ENCODE data around the gene ARMC12.

Gene ARMC12

DNA sequence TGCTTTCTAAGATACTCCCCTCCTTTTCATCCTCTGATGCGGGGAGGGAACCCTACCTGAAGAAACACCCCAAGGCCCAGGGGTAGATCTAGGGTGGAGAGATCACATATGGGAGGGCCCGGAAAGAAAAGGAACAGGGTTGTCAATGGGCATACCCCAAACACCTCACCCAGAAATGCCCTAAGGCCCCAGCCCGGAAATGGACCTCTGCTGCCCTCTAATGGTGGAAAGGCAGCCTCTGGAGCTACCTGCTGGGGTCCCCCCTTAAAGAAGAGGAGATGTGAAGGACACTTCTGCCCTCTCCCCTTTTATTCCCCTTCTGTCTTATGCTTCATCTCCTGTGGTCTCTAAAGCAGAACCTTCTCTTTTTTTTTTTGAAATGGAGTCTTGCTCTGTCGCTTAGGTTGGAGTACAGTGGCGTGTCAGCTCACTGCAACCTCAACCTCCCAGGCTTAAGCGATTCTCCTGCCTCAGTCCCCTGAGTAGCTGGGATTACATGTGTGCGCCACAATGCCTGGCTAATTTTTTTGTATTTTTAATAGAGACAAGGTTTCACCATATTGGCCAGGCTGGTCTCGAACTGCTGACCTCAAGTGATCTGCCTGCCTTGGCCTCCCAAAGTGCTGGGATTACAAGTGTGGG, 458 bp upstream of the ARMC12 start:
- peak; percentile 93 for TF ChIP-seq CTCF (IDR thresholded peaks at IDR 0.05; ENCODE audit: low read depth, low read length, missing control alignments)
- no peak for DNase-seq (ENCODE audit: low read depth)
- no peak overlapping the region for H3K4me3 ChIP-seq (ENCODE audit: low read depth, low read length)

DNA sequence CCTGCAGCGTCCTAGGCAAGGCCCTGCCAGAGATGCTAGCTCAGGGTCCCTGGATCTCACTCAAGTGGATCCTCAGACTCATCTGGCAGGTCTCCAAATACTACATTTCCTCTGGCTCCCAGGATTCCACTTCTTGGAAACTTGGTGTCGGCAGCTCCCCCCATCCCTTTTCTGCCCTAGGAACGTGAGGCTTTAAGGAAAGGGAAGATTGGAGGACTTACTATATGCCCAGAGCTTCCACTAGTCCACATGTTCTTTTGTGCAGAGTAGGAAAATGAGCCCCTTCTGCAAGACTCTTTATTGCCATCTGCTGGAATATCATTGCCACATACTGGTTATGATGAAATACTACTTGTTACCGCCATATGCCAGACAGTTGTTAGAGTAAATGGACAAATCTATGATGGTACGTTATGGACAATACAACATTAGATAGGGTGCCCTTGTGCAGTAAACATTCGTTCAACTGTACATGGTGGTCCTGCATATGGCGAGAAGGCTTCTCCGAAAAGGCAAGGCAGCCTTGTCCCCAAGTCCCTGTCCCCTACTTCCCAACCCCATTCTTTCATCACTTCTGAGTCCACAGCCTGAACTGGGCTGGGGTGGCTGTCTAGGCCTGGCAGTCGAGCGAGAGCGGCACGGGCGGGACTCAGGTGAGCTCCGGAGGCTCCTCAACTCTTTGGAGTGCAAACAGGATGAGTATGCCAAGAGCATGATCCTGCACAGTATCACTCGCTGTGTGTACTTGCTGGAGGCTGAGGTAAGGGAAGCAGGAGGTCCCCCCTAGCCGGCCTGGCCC, 780 bp downstream of the ARMC12 start:
- H3K4me3 ChIP-seq (ENCODE audit: low read depth, low read length), result no peak overlapping the region
- DNase-seq (ENCODE audit: low read depth), result peak; percentile 55
- peak; percentile 71 for TF ChIP-seq CTCF (IDR thresholded peaks at IDR 0.05; ENCODE audit: low read depth, low read length, missing control alignments)

DNA sequence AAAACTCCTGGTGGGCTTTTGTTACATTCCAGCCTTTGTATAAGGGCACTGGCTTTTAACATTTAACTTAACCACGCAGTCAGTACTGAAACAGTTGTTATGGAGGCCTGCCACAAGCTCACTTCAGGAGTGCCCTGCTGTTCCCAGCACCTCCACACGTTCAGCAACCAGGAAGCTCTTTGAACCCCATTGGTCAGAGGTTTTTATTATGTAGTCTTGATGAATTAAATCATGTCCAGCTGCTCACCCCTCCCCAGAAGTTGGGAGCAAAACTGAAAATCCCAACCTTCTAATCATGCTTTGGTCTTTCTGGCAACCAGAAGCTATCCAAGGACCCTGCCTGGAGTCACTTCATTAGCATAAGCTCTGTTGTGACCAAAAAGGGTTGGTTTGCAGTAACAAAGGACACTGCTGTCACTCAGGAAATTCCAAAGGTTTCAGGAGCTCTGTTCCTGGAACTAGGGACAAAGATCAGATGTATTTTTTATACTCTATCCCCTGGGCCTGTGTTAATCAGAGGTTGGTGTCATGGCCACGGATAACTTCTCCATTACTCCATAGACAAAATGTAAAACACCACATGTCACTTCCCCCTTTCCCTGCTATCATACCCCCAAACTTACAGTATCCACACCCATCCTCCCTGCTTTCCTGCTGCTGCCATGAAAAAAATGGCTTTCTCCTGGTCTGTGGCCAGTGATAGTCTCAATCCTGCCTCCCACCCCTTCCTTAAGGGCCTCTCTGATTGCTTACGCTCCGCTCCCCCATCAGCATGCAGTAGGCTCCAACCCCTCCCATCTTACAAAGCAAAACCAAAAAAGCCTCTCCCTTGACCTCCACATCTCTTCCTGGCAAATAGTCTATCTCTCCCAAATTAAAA, 3.1 kb downstream of the ARMC12 start:
- H3K4me3 ChIP-seq (ENCODE audit: low read depth, low read length), result no peak overlapping the region
- DNase-seq (ENCODE audit: low read depth), result no peak
- TF ChIP-seq CTCF (IDR thresholded peaks at IDR 0.05; ENCODE audit: low read depth, low read length, missing control alignments), result no peak

DNA sequence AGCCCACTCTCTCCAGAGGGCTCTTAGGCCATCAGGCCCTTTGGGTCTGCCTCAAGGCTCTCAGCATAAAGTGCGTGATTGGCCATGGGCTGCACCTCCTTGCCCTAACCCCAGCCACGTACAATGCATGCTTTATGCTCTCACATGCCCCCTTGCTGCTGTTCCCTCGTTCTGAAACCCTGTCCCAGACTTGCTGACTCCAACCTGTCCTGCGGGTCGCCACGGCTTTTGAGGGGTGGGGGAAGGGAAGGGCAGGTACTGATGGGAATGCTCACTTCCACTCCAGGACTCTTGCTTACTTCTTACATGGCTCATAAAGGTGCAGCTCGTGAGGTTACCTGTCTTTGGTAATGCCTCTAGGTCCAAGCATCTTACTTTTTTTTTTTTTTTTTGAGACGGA, 6.0 kb downstream of the ARMC12 start:
- DNase-seq (ENCODE audit: low read depth), result no peak
- no peak for TF ChIP-seq CTCF (IDR thresholded peaks at IDR 0.05; ENCODE audit: low read depth, low read length, missing control alignments)
- no peak overlapping the region for H3K4me3 ChIP-seq (ENCODE audit: low read depth, low read length)

DNA sequence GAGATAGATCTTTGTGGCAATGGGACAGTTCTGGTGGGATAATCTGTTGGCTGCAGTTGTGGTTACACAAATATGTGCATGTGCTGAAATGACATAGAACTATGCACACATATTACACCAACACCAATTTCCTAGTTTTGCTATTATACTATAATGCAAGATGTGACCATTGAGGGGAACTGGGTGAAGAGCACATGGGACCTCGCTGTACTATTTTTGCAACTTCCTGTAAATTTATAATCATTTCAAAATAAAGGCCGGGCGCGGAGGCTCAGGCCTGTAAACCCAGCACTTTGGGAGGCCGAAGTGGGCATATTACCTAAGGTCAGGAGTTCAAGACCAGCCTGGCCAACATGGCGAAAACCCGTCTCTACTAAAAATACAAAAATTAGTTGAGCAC, 8.7 kb downstream of the ARMC12 start:
- no peak for TF ChIP-seq CTCF (IDR thresholded peaks at IDR 0.05; ENCODE audit: low read depth, low read length, missing control alignments)
- DNase-seq (ENCODE audit: low read depth), result no peak

GRCh38 chr6:35746516-35746915, 9.7 kb downstream of the ARMC12 start:
- H3K4me3 ChIP-seq (ENCODE audit: low read depth, low read length), result no peak overlapping the region
- DNase-seq (ENCODE audit: low read depth), result no peak
- TF ChIP-seq CTCF (IDR thresholded peaks at IDR 0.05; ENCODE audit: low read depth, low read length, missing control alignments), result no peak

More for the DNA sequence above, 8.7 kb downstream of the ARMC12 start:
- no peak overlapping the region for H3K4me3 ChIP-seq (ENCODE audit: low read depth, low read length)
